ENCODE data around the gene TMX2. TPM values are rescaled to one million over a fixed set of nuclear protein-coding genes. Genes with fewer than 3 reads are reported as not detected.
A peak's percentile ranks its signal among the peaks of the same experiment; 100 is the strongest.

Gene TMX2
- total RNA-seq, 1 experiment from 2014 or later, result 91.3 TPM

GRCh38 chr11:57775491-57775890 lies 63.1 kb downstream of the TMX2 start:
- H2BK15ac ChIP-seq (ENCODE audit: low read depth, low read length), result no peak overlapping the region
- Mint-ChIP-seq H3K36me3 (ENCODE audit: insufficient read depth in 1 of 3, low read depth in 3 of 3) (peaks cover 0 to 3% (median 2%) of the 10 kb centered on the region in 3 experiments; a peak in 2 of 7 replicates), H3K9me3 (no peaks in the 10 kb centered on the region), H3K27me3 (ENCODE audit: low read depth) (no peaks in the 10 kb centered on the region), H3K4me1 (peaks cover 71 to 72% of the 10 kb centered on the region in 2 experiments), H3K4me3 (peak overlapping the region in 1 of 2 experiments; percentile 71; a peak in 3 of 5 replicates), H3K27ac (peak overlapping the region; percentile 85 to 99 (median 86))
- H2AK5ac ChIP-seq (ENCODE audit: insufficient read length, low read length), result peak overlapping the region; percentile 69
- no peak overlapping the region for H2AFZ ChIP-seq (ENCODE audit: low read length)
- H3K27ac ChIP-seq (ENCODE audit: insufficient read length, low read depth, low read length), result peak overlapping the region; percentile 97
- H3K27me3 ChIP-seq (ENCODE audit: insufficient read depth, low read length), result no peaks in the 10 kb centered on the region
- H3K14ac ChIP-seq (ENCODE audit: insufficient read depth, low read length), result no peak overlapping the region
- H3K9ac ChIP-seq (ENCODE audit: extremely low read depth, insufficient read length, low read length), result no peak overlapping the region
- no peak overlapping the region for H4K5ac ChIP-seq (ENCODE audit: insufficient read length, low read depth, low read length)
- H4K20me1 ChIP-seq (ENCODE audit: control insufficient read depth, insufficient read depth, insufficient read length), result no peaks in the 10 kb centered on the region
- no peak overlapping the region for H2BK12ac ChIP-seq (ENCODE audit: insufficient read length, low read depth, low read length)
- no peak overlapping the region for H3K18ac ChIP-seq (ENCODE audit: insufficient read length, low read depth, low read length)
- no peaks in the 10 kb centered on the region for H3K9me3 ChIP-seq (ENCODE audit: control insufficient read depth, low read depth, low read length)
- no CpG with 5 or more reads among the region's 5 CpGs for WGBS (ENCODE audit: extremely low coverage, insufficient read length, low lambda C conversion rate)
- no peaks in the 10 kb centered on the region for H3K23me2 ChIP-seq (ENCODE audit: insufficient read length, low read depth, low read length, poor library complexity, severe bottlenecking)
- peaks cover 10% of the 10 kb centered on the region for H3K79me1 ChIP-seq (ENCODE audit: insufficient read depth, low read depth, low read length, poor library complexity, severe bottlenecking)
- H3K4me1 ChIP-seq (ENCODE audit: insufficient read depth, low read length), result peaks cover 24% of the 10 kb centered on the region; the same call in 1 of the 2 replicates
- no peak overlapping the region for H2BK5ac ChIP-seq (ENCODE audit: insufficient read length, low read length)
- H4K91ac ChIP-seq (ENCODE audit: insufficient read length, low read depth, low read length), result no peak overlapping the region
- peak overlapping the region; percentile 1 for H3T11ph ChIP-seq (ENCODE audit: low read length)
- H3K23ac ChIP-seq (ENCODE audit: insufficient read length, low read depth, low read length), result no peak overlapping the region
- no peak for TF ChIP-seq CTCF (conservative IDR thresholded peaks at IDR 0.05)
- no peak overlapping the region for H3K4ac ChIP-seq (ENCODE audit: low read depth, low read length)
- H3K56ac ChIP-seq (ENCODE audit: insufficient read length, low read depth, low read length), result no peak overlapping the region
- H3K4me2 ChIP-seq (ENCODE audit: insufficient read depth, insufficient read length, low read length), result peak overlapping the region; percentile 20
- DNase-seq, result no peak
- no peak overlapping the region for H4K8ac ChIP-seq (replicated peaks; ENCODE audit: insufficient read length, low read depth, low read length)
- peaks cover 51% of the 10 kb centered on the region; the same call in 1 of the 2 replicates for H3K79me2 ChIP-seq (ENCODE audit: insufficient read depth, low read length)
- no peak overlapping the region for H2BK20ac ChIP-seq (ENCODE audit: low read depth, low read length, poor library complexity, severe bottlenecking)
- peak overlapping the region; percentile 44 for H2BK120ac ChIP-seq (ENCODE audit: low read depth, low read length, poor library complexity, severe bottlenecking)

All from H9 (cell line).